HepG2 (cell line): ENCODE measurements around the gene ZNF20. TPM values are rescaled to one million over a fixed set of nuclear protein-coding genes. Genes with fewer than 3 reads are reported as not detected.

Experiments used
- ELF1 ChIP-seq: sonication (generic); formaldehyde crosslinking; IDR thresholded peaks from 2 replicates; pipeline ENCODE4 v1.4.0; 2020; ENCODE audit warnings: missing genetic modification reagents
- ETV5 ChIP-seq: IDR thresholded peaks from 2 replicates; pipeline ENCODE4 v1.6.1; 2018; ENCODE audit warnings: missing biosample characterization, missing genetic modification reagents, inconsistent platforms, borderline replicate concordance
- GATAD1 ChIP-seq: IDR thresholded peaks from 2 replicates; pipeline ENCODE4 v1.6.1; 2016; ENCODE audit warnings: missing genetic modification reagents, missing compliant biosample characterization
- HNRNPH1 ChIP-seq: fragments of 200-400 bp; formaldehyde crosslinking; optimal IDR thresholded peaks from 2 replicates; pipeline ENCODE3; 2017; ENCODE audit warnings: mild to moderate bottlenecking, low read depth, low read length
- HOXA9 ChIP-seq: sonication (generic); formaldehyde crosslinking; IDR thresholded peaks from 2 replicates; pipeline ENCODE4 v1.8.1; 2022; ENCODE audit warnings: missing genetic modification reagents, mild to moderate bottlenecking, moderate library complexity, borderline replicate concordance
- NFYB ChIP-seq: sonication (generic); formaldehyde crosslinking; IDR thresholded peaks from 2 replicates; pipeline ENCODE4 v1.4.0; 2020; ENCODE audit warnings: missing genetic modification reagents
- SIN3A ChIP-seq: IDR thresholded peaks from 2 replicates; pipeline ENCODE4 v1.6.1; 2011; ENCODE audit warnings: low read depth, mild to moderate bottlenecking, control low read depth, low read length, borderline replicate concordance
- ZBTB21 ChIP-seq: sonication (generic); formaldehyde crosslinking; IDR thresholded peaks from 2 replicates; pipeline ENCODE4 v1.4.0; 2020; ENCODE audit warnings: missing genetic modification reagents
- ZBTB7B ChIP-seq: sonication (generic); formaldehyde crosslinking; IDR thresholded peaks from 2 replicates; pipeline ENCODE4 v1.4.0; 2020; ENCODE audit warnings: missing genetic modification reagents
- ZFY ChIP-seq: sonication (generic); formaldehyde crosslinking; IDR thresholded peaks from 2 replicates; pipeline ENCODE4 v1.4.0; 2020; ENCODE audit warnings: missing genetic modification reagents
- ZNF780A ChIP-seq: sonication (generic); formaldehyde crosslinking; IDR thresholded peaks from 2 replicates; pipeline ENCODE4 v1.8.0; 2022; ENCODE audit warnings: mild to moderate bottlenecking, missing genetic modification reagents, moderate library complexity
- polyA plus RNA-seq, 8 experiments: library from polyadenylated mRNA; depleted of rRNA in 3 of 8; stranded (reverse) in 7 of 8; unstranded in 1 of 8; fragments of >200 nt; fragmentation: Illumina TruSeq in 4 of 8; extraction: Trizol in 4 of 8; gene quantifications; 2 replicates each; pipeline versions ENCODE4 v1.2.1 to v1.2.3, GENCODE V29; 2011 to 2016; ENCODE audit warnings: low read depth in 4 of 8, missing spikeins in 1 of 8, mixed read lengths in 1 of 8; ENCODE audit not compliant: insufficient read depth in 1 of 8
- total RNA-seq, 5 experiments: library from RNA; depleted of rRNA; stranded (reverse); fragments of >200 nt; fragmentation: Illumina TruSeq; extraction: Trizol; gene quantifications; 2 replicates each; pipeline ENCODE4 v1.2.3, GENCODE V29; 2016; ENCODE audit warnings: low read depth in 1 of 5
- TF ChIP-seq, protein P1 (sequence below): sonication (generic); formaldehyde crosslinking; IDR thresholded peaks from 2 replicates; pipeline ENCODE4 v1.8.1; 2023; ENCODE audit warnings: mild to moderate bottlenecking, inconsistent platforms, moderate library complexity, missing genetic modification reagents, borderline replicate concordance
- TF ChIP-seq, protein P2 (sequence below): sonication (generic); formaldehyde crosslinking; IDR thresholded peaks from 2 replicates; pipeline ENCODE4 v1.5.0; 2020; ENCODE audit warnings: missing genetic modification reagents
- TF ChIP-seq, protein P3 (sequence below): sonication (generic); formaldehyde crosslinking; IDR thresholded peaks from 2 replicates; pipeline ENCODE4 v1.5.0; 2020; ENCODE audit warnings: missing genetic modification reagents
- TF ChIP-seq, protein P4 (sequence below): sonication (generic); formaldehyde crosslinking; IDR thresholded peaks from 2 replicates; pipeline ENCODE4 v1.4.0; 2020; ENCODE audit warnings: missing genetic modification reagents
- TF ChIP-seq, protein P5 (sequence below): sonication (generic); formaldehyde crosslinking; IDR thresholded peaks from 2 replicates; pipeline ENCODE4 v1.8.0; 2022; ENCODE audit warnings: missing genetic modification reagents, low read depth, mild to moderate bottlenecking, borderline replicate concordance
- TF ChIP-seq, protein P6 (sequence below): IDR thresholded peaks from 2 replicates; pipeline ENCODE4 v1.6.1; 2012; ENCODE audit warnings: low read length, improper control_type of control experiment
- TF ChIP-seq, protein P7 (sequence below): sonication (generic); formaldehyde crosslinking; IDR thresholded peaks from 2 replicates; pipeline ENCODE4 v1.5.1; 2020; ENCODE audit warnings: missing genetic modification reagents, mild to moderate bottlenecking, borderline replicate concordance

ZNF20 gene
- total and polyA plus RNA-seq, 2 of the 13 experiments (the other 11 are each of a cell fraction or from before 2014, with no cell fraction given), result 1.6 to 8.0 TPM

DNA sequence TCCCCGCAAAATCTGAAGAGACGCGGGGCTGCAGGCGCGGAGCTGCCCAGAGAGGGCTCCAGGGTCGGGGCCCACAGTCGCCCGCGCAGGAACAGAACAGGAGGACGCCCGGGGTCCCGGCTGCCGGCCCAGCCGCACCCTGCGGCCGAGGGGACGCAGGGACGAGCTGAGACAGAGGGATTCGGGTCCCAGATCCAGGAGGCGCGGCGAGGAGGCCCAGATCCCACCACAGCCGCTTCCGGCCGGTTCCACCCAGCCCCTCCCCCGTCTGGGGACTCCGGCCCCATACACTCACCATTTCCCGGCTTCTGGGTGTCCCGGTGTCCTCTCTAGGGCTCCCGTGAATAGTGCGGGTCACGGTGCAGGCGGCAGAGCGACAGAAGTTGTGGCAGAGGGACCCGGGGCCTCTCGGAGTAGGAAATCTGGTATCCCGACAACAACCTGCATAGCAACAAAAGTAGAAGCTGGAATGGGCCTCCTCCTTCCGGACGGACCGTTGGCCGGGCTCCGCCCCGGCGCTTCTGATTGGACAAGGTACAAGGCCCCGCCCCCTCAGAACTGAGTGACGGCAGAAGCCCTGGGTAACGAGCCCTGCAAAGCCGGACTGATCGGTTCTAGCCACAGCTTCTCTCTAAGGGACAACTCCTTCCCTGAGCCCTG, at the start of gene ZNF20 (continued):
- TF ChIP-seq, protein P1, sequence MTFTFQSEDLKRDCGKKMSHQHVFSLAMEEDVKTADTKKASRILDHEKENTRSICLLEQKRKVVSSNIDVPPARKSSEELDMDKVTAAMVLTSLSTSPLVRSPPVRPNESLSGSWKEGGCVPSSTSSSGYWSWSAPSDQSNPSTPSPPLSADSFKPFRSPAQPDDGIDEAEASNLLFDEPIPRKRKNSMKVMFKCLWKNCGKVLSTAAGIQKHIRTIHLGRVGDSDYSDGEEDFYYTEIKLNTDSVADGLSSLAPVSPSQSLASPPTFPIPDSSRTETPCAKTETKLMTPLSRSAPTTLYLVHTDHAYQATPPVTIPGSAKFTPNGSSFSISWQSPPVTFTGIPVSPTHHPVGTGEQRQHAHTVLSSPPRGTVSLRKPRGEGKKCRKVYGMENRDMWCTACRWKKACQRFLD (CRISPR knock-in tag), result 0 out of 2 replicates have a peak, but pooled peaks have one; percentile 21
- TF ChIP-seq, protein P2, sequence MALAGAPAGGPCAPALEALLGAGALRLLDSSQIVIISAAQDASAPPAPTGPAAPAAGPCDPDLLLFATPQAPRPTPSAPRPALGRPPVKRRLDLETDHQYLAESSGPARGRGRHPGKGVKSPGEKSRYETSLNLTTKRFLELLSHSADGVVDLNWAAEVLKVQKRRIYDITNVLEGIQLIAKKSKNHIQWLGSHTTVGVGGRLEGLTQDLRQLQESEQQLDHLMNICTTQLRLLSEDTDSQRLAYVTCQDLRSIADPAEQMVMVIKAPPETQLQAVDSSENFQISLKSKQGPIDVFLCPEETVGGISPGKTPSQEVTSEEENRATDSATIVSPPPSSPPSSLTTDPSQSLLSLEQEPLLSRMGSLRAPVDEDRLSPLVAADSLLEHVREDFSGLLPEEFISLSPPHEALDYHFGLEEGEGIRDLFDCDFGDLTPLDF (CRISPR knock-in tag), result no peak
- TF ChIP-seq, protein P3, sequence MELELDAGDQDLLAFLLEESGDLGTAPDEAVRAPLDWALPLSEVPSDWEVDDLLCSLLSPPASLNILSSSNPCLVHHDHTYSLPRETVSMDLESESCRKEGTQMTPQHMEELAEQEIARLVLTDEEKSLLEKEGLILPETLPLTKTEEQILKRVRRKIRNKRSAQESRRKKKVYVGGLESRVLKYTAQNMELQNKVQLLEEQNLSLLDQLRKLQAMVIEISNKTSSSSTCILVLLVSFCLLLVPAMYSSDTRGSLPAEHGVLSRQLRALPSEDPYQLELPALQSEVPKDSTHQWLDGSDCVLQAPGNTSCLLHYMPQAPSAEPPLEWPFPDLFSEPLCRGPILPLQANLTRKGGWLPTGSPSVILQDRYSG, result no peak
- TF ChIP-seq ETV5 (peak; percentile 64; the same call in 1 of the 2 replicates), ZFY (CRISPR knock-in tag) (peak; percentile 88), ZBTB7B (CRISPR knock-in tag) (peak; percentile 25; the same call in 1 of the 2 replicates), NFYB (CRISPR knock-in tag) (peak; percentile 87), GATAD1 (no peak), SIN3A (peak; percentile 86; the same call in 1 of the 2 replicates), HNRNPH1 (no peak), ZNF780A (no peak), ELF1 (CRISPR knock-in tag) (peak; percentile 59), HOXA9 (CRISPR knock-in tag) (no peak), ZBTB21 (CRISPR knock-in tag) (no peak)
- TF ChIP-seq, protein P4, sequence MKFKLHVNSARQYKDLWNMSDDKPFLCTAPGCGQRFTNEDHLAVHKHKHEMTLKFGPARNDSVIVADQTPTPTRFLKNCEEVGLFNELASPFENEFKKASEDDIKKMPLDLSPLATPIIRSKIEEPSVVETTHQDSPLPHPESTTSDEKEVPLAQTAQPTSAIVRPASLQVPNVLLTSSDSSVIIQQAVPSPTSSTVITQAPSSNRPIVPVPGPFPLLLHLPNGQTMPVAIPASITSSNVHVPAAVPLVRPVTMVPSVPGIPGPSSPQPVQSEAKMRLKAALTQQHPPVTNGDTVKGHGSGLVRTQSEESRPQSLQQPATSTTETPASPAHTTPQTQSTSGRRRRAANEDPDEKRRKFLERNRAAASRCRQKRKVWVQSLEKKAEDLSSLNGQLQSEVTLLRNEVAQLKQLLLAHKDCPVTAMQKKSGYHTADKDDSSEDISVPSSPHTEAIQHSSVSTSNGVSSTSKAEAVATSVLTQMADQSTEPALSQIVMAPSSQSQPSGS (CRISPR knock-in tag), result no peak
- TF ChIP-seq, protein P5, sequence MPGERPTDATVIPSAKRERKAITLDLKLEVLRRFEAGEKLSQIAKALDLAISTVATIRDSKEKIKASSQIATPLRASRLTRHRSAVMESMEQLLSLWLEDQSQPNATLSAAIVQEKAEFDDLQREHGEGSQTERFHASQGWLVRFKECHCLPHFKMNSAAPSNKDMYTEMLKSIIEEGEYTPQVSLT (CRISPR knock-in tag), result no peak
- TF ChIP-seq, protein P6, sequence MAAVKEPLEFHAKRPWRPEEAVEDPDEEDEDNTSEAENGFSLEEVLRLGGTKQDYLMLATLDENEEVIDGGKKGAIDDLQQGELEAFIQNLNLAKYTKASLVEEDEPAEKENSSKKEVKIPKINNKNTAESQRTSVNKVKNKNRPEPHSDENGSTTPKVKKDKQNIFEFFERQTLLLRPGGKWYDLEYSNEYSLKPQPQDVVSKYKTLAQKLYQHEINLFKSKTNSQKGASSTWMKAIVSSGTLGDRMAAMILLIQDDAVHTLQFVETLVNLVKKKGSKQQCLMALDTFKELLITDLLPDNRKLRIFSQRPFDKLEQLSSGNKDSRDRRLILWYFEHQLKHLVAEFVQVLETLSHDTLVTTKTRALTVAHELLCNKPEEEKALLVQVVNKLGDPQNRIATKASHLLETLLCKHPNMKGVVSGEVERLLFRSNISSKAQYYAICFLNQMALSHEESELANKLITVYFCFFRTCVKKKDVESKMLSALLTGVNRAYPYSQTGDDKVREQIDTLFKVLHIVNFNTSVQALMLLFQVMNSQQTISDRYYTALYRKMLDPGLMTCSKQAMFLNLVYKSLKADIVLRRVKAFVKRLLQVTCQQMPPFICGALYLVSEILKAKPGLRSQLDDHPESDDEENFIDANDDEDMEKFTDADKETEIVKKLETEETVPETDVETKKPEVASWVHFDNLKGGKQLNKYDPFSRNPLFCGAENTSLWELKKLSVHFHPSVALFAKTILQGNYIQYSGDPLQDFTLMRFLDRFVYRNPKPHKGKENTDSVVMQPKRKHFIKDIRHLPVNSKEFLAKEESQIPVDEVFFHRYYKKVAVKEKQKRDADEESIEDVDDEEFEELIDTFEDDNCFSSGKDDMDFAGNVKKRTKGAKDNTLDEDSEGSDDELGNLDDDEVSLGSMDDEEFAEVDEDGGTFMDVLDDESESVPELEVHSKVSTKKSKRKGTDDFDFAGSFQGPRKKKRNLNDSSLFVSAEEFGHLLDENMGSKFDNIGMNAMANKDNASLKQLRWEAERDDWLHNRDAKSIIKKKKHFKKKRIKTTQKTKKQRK, result no peak
- TF ChIP-seq, protein P7, sequence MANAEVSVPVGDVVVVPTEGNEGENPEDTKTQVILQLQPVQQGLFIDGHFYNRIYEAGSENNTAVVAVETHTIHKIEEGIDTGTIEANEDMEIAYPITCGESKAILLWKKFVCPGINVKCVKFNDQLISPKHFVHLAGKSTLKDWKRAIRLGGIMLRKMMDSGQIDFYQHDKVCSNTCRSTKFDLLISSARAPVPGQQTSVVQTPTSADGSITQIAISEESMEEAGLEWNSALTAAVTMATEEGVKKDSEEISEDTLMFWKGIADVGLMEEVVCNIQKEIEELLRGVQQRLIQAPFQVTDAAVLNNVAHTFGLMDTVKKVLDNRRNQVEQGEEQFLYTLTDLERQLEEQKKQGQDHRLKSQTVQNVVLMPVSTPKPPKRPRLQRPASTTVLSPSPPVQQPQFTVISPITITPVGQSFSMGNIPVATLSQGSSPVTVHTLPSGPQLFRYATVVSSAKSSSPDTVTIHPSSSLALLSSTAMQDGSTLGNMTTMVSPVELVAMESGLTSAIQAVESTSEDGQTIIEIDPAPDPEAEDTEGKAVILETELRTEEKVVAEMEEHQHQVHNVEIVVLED (CRISPR knock-in tag), result peak; percentile 36; the same call in 1 of the 2 replicates
